Breast epithelium (tissue), 4 donors: ENCODE data around the gene GPX4. TPM values are rescaled to one million over a fixed set of nuclear protein-coding genes. Genes with fewer than 3 reads are reported as not detected.

Experiments used
- DNase-seq, 2 donors: peaks; one replicate each; pipeline ENCODE4 v3.0.0-alpha.2; 2019; ENCODE audit warnings: low spot score in 2 of 2
- H3K27ac ChIP-seq, 2 donors: fragments of 200-600 bp; sonication (generic) in 1 of 2; one replicate each; pipeline ENCODE4 v1.5.1; 2016 to 2019; ENCODE audit warnings: mild to moderate bottlenecking in 1 of 2
- H3K27me3 ChIP-seq, 2 donors: fragments of 200-600 bp; sonication (generic) in 1 of 2; one replicate each; pipeline versions ENCODE4 v1.5.1 to v1.6.0; 2017 to 2019; ENCODE audit warnings: control low read depth in 1 of 2, mild to moderate bottlenecking in 1 of 2
- H3K36me3 ChIP-seq: fragments of 200-600 bp; one replicate; pipeline ENCODE4 v1.5.1; 2019
- H3K4me1 ChIP-seq, 2 donors: fragments of 200-600 bp; sonication (generic); one replicate each; pipeline ENCODE4 v1.5.1; 2016 to 2019; ENCODE audit warnings: control low read depth in 1 of 2
- H3K4me3 ChIP-seq, 3 donors: fragments of 200-600 bp; sonication (generic); 1 replicate in 2 of 3; 2 replicates in 1 of 3; pipeline ENCODE4 v1.5.1; 2016 to 2019; ENCODE audit warnings: mild to moderate bottlenecking in 3 of 3, moderate library complexity in 2 of 3
- H3K9me3 ChIP-seq, 2 donors: fragments of 200-600 bp; sonication (generic) in 1 of 2; one replicate each; pipeline ENCODE4 v1.5.1; 2016 to 2019; ENCODE audit warnings: control low read depth in 1 of 2
- POLR2A ChIP-seq: fragments of 450-650 bp; IDR thresholded peaks from one replicate; pipeline ENCODE4 v1.6.1; 2016; ENCODE audit warnings: antibody characterized with exemption, mild to moderate bottlenecking, moderate library complexity
- POLR2AphosphoS5 ChIP-seq, 3 donors: sonication (generic); formaldehyde crosslinking; IDR thresholded peaks; one replicate each; pipeline ENCODE4 v1.6.1; 2017; ENCODE audit warnings: antibody characterized with exemption in 3 of 3
- intact Hi-C: fragments of 100-400 bp; cut with DNase I; formaldehyde crosslinking; loops from one replicate; pipeline ENCODE4 v1.15.1; 2023; ENCODE audit warnings: low total_unique reads
- total RNA-seq, 3 donors: library from RNA; depleted of rRNA; stranded (reverse); fragments of >200 nt; gene quantifications; one replicate each; pipeline ENCODE4 v1.1.0, GENCODE V29; 2016
- TF ChIP-seq, protein P1 (sequence below), 3 donors: fragments of 450-650 bp; IDR thresholded peaks; one replicate each; pipeline ENCODE4 v1.5.1; 2016 to 2017; ENCODE audit warnings: antibody characterized with exemption in 3 of 3, mild to moderate bottlenecking in 3 of 3, moderate library complexity in 3 of 3

GPX4 gene
- total RNA-seq, 3 donors from 2014 or later: 357 to 1,796 (median 492) TPM

DNA sequence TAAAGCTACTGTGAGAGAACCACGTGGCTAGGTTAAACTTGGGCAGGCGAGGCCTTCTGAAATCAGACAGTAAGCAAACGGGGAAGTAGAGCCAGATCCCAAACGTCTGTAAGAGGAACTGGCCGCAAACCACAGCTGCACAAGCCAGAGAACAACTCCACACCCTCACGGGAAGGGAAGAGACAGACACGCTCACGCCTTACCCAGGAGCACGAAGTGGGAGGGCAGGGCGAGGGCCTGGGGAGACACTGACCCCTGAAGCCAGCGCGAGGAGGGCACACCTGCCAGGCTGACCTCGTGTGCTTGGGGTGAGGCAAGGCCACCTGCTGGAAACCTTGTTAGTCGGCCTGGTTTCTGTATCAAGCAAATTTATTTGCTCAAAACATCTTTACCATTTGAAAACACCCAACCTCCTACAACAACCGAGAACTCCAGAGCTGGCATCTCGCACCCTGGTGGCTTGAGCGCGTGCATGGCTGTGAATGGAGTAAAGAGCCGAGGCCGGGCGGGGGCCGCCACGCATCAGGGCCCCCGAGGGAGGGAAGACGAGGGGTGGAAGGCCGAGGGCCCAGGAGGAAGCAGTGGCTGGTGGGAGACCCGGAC lies 15.9 kb upstream of the GPX4 start:
- TF ChIP-seq POLR2AphosphoS5 (IDR thresholded peaks at IDR 0.05): peak in 1 of 3 donors; percentile 29
- TF ChIP-seq, protein P1, sequence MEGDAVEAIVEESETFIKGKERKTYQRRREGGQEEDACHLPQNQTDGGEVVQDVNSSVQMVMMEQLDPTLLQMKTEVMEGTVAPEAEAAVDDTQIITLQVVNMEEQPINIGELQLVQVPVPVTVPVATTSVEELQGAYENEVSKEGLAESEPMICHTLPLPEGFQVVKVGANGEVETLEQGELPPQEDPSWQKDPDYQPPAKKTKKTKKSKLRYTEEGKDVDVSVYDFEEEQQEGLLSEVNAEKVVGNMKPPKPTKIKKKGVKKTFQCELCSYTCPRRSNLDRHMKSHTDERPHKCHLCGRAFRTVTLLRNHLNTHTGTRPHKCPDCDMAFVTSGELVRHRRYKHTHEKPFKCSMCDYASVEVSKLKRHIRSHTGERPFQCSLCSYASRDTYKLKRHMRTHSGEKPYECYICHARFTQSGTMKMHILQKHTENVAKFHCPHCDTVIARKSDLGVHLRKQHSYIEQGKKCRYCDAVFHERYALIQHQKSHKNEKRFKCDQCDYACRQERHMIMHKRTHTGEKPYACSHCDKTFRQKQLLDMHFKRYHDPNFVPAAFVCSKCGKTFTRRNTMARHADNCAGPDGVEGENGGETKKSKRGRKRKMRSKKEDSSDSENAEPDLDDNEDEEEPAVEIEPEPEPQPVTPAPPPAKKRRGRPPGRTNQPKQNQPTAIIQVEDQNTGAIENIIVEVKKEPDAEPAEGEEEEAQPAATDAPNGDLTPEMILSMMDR (IDR thresholded peaks at IDR 0.05): no peak
- no peak for DNase-seq
- Histone ChIP-seq H3K27me3 (no peaks in the 10 kb centered on the region), H3K9me3 (no peaks in the 10 kb centered on the region), H3K36me3 (no peaks in the 10 kb centered on the region), H3K4me3 (no peak overlapping the region), H3K27ac (peak overlapping the region; percentile 53 to 62), H3K4me1 (no peaks in the 10 kb centered on the region)
- intact Hi-C loops: no loop called here

DNA sequence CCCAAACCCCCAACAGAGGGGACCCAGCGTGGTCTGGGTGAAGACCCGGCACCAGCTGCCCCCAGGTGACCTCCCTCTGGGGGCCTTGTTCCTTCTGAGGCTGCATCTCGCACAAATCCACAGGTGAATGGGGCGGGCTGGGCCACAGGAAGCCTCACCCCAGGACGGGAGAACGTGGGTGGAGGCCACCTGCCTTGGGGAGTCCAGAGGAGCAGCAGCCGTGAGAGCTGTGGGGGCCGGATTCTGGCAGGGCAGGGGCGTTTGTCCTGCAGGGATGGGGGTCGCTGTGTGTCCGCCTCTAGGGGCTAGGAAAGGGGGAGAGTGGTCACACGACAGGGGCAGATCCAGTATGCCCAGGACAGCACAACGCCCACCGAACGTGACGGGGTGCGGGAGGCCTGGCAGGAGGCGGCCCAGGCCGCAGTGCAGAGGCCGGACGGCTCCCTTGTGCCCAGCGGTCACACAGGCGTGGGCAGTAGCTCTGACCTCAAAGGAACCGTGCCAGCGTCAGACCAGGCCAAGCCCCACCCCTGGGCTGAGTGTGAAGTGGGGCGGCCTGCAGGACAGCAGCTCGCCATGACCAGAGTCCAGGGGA lies 15.3 kb upstream of the GPX4 start:
- no peak for DNase-seq
- Histone ChIP-seq H3K4me3 (no peak overlapping the region), H3K27ac (peak overlapping the region; percentile 53 to 62), H3K36me3 (no peaks in the 10 kb centered on the region), H3K27me3 (no peaks in the 10 kb centered on the region), H3K4me1 (peaks cover 0 to 4% of the 10 kb centered on the region in 2 donors), H3K9me3 (no peaks in the 10 kb centered on the region)
- intact Hi-C loops: no loop called here
- TF ChIP-seq, protein P1 (IDR thresholded peaks at IDR 0.05): no peak
- no peak for TF ChIP-seq POLR2AphosphoS5 (IDR thresholded peaks at IDR 0.05)
- TF ChIP-seq POLR2A: no peak

DNA sequence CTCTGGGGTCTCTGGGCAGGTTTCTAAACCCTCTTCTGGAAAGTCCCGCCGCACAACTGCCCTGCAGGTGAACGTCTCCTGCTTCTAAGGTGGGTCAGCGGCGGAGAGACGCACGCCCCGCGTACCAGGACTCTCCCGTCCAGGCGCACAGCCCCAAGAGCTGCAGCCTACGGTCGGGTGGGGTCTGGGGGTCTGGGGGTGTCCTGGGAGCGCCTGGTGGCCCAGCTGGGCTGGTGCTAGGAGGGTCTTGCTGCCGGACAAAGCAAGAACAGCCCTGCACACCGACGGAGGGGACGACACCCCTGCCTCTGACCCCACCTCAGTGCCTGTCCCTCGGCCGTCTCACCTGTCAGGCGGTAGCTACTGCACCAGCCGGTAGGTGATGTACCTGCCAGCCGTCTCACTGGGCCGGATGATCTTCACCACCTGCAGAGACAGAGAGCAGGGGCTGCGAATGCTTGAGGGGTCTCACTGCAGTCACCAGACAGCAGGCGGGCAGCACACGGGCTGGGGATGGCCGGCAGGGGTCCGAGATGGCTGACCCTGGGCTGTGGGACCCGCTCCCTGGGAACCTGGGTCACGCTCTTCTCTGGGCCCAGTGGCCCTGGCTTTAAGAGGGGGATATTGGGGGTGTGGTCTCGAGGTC lies 14.5 kb upstream of the GPX4 start:
- H3K4me3 ChIP-seq: no peak overlapping the region
- TF ChIP-seq POLR2AphosphoS5 (IDR thresholded peaks at IDR 0.05) (no peak), POLR2A (no peak)
- TF ChIP-seq, protein P1 (IDR thresholded peaks at IDR 0.05): no peak
- DNase-seq: no peak
- H3K9me3 ChIP-seq: no peaks in the 10 kb centered on the region
- no peak overlapping the region for H3K27ac ChIP-seq
- intact Hi-C loops: no loop called here
- H3K27me3 ChIP-seq: no peaks in the 10 kb centered on the region
- peaks cover 5 to 11% of the 10 kb centered on the region in 2 donors for H3K4me1 ChIP-seq
- no peaks in the 10 kb centered on the region for H3K36me3 ChIP-seq

DNA sequence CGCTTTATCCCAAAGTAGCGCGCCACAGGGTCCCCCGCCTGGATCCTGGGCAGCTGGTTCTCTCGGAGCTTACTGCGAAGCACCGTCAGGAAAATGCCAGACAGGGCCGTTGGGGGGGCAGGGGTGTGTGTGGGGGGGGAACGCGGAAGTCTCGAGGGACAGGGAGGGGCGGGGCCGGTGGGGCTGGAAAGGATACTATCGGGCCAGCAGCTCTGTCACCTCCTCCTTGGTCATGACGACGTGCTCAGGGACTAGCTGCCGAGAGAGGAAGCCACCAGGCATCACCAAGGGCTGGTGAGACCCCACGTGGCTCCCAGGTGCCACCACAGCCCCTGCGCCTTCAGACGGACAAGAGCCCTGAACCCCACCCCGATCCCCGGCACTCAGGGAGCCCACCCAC lies 13.9 kb upstream of the GPX4 start:
- H3K9me3 ChIP-seq: no peaks in the 10 kb centered on the region
- H3K4me3 ChIP-seq: no peak overlapping the region
- TF ChIP-seq POLR2A (no peak), POLR2AphosphoS5 (IDR thresholded peaks at IDR 0.05) (no peak)
- TF ChIP-seq, protein P1 (IDR thresholded peaks at IDR 0.05): no peak
- no peaks in the 10 kb centered on the region for H3K27me3 ChIP-seq
- intact Hi-C loops: no loop called here
- no peak for DNase-seq
- no peaks in the 10 kb centered on the region for H3K36me3 ChIP-seq
- no peak overlapping the region for H3K27ac ChIP-seq
- H3K4me1 ChIP-seq: peaks cover 5 to 12% of the 10 kb centered on the region in 2 donors
